Vagina (tissue), 2 donors: ENCODE data around the gene PXN.

Experiments
- POLR2AphosphoS5 ChIP-seq, 2 donors: sonication (generic); formaldehyde crosslinking; IDR thresholded peaks; one replicate each; pipeline ENCODE4 v1.9.0; 2017; ENCODE audit warnings: antibody characterized with exemption in 2 of 2, mild to moderate bottlenecking in 2 of 2, low read depth in 1 of 2; ENCODE audit not compliant: insufficient read depth in 1 of 2
- TF ChIP-seq, protein P1 (sequence below), 3 experiments: fragments of 450-650 bp in 2 of 3; fragments of 200-600 bp in 1 of 3; sonication (generic) in 1 of 3; IDR thresholded peaks; one replicate each; pipeline ENCODE4 v1.5.1; 2017 to 2019; ENCODE audit warnings: antibody characterized with exemption in 3 of 3, mild to moderate bottlenecking in 2 of 3, moderate library complexity in 2 of 3

- TF ChIP-seq POLR2AphosphoS5 (IDR thresholded peaks at IDR 0.05; ENCODE audit: insufficient read depth in 1 of 2, low read depth in 1 of 2): no peak
- TF ChIP-seq, protein P1, sequence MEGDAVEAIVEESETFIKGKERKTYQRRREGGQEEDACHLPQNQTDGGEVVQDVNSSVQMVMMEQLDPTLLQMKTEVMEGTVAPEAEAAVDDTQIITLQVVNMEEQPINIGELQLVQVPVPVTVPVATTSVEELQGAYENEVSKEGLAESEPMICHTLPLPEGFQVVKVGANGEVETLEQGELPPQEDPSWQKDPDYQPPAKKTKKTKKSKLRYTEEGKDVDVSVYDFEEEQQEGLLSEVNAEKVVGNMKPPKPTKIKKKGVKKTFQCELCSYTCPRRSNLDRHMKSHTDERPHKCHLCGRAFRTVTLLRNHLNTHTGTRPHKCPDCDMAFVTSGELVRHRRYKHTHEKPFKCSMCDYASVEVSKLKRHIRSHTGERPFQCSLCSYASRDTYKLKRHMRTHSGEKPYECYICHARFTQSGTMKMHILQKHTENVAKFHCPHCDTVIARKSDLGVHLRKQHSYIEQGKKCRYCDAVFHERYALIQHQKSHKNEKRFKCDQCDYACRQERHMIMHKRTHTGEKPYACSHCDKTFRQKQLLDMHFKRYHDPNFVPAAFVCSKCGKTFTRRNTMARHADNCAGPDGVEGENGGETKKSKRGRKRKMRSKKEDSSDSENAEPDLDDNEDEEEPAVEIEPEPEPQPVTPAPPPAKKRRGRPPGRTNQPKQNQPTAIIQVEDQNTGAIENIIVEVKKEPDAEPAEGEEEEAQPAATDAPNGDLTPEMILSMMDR (IDR thresholded peaks at IDR 0.05): no peak
Observed at GRCh38 chr12:120181991-120182631, 83.4 kb downstream of the PXN start.
